Mammary epithelial cell (primary cell): ENCODE results near the gene FADS1.

Experiments
- EZH2 ChIP-seq: IDR thresholded peaks from 2 replicates; pipeline ENCODE4 v1.6.1; 2012; ENCODE audit warnings: low read length, inconsistent platforms, borderline replicate concordance
- TF ChIP-seq, protein P1 (sequence below), 2 donors: IDR thresholded peaks in 1 of 2; conservative IDR thresholded peaks in 1 of 2; 2 replicates each; pipeline ENCODE4 v1.5.1; 2011 to 2012; ENCODE audit warnings: inconsistent platforms in 2 of 2, low read length in 2 of 2, mild to moderate bottlenecking in 2 of 2, control low read depth in 1 of 2, low read depth in 1 of 2; ENCODE audit not compliant: insufficient read depth in 1 of 2; ENCODE audit errors: extremely low read depth in 1 of 2

- TF ChIP-seq, protein P1, sequence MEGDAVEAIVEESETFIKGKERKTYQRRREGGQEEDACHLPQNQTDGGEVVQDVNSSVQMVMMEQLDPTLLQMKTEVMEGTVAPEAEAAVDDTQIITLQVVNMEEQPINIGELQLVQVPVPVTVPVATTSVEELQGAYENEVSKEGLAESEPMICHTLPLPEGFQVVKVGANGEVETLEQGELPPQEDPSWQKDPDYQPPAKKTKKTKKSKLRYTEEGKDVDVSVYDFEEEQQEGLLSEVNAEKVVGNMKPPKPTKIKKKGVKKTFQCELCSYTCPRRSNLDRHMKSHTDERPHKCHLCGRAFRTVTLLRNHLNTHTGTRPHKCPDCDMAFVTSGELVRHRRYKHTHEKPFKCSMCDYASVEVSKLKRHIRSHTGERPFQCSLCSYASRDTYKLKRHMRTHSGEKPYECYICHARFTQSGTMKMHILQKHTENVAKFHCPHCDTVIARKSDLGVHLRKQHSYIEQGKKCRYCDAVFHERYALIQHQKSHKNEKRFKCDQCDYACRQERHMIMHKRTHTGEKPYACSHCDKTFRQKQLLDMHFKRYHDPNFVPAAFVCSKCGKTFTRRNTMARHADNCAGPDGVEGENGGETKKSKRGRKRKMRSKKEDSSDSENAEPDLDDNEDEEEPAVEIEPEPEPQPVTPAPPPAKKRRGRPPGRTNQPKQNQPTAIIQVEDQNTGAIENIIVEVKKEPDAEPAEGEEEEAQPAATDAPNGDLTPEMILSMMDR (conservative IDR thresholded peaks at IDR 0.05 in 1 of 2, IDR thresholded peaks at IDR 0.05 in 1 of 2; ENCODE audit: extremely low read depth in 1 of 2, insufficient read depth in 1 of 2, low read depth in 1 of 2, low read length in 2 of 2): no peak
- TF ChIP-seq EZH2: no peak
Observed at GRCh38 chr11:61794579-61794978, 22.2 kb downstream of the FADS1 start.
